Stimulated activated CD4-positive, alpha-beta T cell treated with anti-CD3 and anti-CD28 coated beads, Interleukin-1b, Interleukin-23, amount 100 ng/mL, for 1 hour (primary cell): ENCODE measurements around the gene PCDH15.
"Not testable (repeated sequence)": the region's sequence is repeated elsewhere in the genome, so short reads cannot be mapped to it uniquely, and the experiment has no call there.

ENCODE experiments used
- DNase-seq, 2 donors: peaks; one replicate each; pipeline ENCODE4 v3.0.0-alpha.2; 2020; ENCODE audit warnings: low read depth in 2 of 2

Gene PCDH15

GRCh38 chr10:54394598-54394997 lies 406.4 kb downstream of the PCDH15 start:
- DNase-seq = not testable (repeated sequence)

GRCh38 chr10:54372179-54372578 lies 428.9 kb downstream of the PCDH15 start:
- DNase-seq = no peak

DNA sequence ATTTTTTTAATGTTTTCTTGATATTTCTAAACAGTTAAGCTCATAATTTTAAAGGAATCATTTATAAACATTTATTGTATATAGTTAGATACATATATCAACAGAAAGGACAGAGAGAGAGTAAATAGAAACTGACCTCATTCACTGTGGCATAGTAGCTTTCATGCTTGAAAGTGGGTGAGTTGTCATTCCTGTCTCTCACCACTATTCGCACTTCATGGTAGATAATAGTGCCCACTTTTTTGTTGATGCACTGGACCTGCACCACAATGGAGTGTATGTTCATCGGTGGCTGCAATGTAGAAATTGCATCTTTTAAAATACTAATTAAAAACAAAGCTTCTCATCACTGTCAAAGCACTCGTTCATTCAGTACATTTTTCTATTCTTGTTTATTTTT lies 432.0 kb downstream of the PCDH15 start:
- DNase-seq = no peak

GRCh38 chr10:54363390-54363789 lies 437.6 kb downstream of the PCDH15 start:
- no peak for DNase-seq

- no peak for DNase-seq
Observed at GRCh38 chr10:54342058-54342457, 459.0 kb downstream of the PCDH15 start.

DNA sequence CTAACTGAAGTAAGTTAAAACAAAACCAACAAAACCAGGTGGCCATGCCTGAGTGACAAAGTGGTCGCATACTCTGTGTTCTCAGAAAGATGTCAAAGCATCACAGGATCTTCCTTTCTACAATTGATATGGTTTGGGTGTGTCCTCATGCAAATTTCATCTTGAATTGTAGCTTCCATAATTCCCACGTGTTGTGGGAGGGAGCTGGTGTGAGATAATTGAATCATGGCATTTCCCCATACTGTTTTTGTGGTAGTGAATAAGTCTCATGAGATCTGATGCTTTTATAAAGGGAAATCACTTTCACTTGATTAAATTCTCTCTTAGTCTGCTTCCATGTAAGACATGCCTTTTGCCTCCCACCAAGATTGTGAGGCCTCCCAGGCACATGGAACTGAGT lies 465.7 kb downstream of the PCDH15 start:
- DNase-seq = no peak

DNA sequence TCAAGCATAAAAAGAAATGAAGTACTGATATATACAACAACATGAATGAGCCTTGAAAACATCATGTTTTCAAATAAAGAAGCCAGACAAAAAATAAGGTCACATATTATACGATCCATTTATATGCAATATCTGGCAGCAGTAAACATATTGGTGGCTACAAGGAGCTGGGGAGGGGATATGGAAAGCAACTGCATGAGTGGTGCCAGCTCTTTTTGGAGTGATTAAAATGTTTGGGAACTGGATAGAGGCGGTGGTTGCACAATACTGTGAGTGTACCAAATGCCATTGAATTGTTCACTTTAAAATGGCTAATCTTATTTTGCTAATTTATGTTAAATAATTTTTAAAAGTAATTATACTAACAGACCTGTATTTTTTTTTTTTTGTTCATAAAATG lies 481.7 kb downstream of the PCDH15 start:
- DNase-seq = no peak

- no peak for DNase-seq
Observed at GRCh38 chr10:54318470-54318869, 482.6 kb downstream of the PCDH15 start.

- no peak for DNase-seq
Observed at GRCh38 chr10:54314430-54314829, 486.6 kb downstream of the PCDH15 start.

GRCh38 chr10:54284526-54285193 lies 516.4 kb downstream of the PCDH15 start:
- no peak for DNase-seq

- no peak for DNase-seq
Observed at GRCh38 chr10:54282012-54282411, 519.0 kb downstream of the PCDH15 start.

GRCh38 chr10:54266395-54266794 lies 534.6 kb downstream of the PCDH15 start:
- DNase-seq = no peak

- no peak for DNase-seq
Observed at GRCh38 chr10:54262726-54263125, 538.3 kb downstream of the PCDH15 start.

DNA sequence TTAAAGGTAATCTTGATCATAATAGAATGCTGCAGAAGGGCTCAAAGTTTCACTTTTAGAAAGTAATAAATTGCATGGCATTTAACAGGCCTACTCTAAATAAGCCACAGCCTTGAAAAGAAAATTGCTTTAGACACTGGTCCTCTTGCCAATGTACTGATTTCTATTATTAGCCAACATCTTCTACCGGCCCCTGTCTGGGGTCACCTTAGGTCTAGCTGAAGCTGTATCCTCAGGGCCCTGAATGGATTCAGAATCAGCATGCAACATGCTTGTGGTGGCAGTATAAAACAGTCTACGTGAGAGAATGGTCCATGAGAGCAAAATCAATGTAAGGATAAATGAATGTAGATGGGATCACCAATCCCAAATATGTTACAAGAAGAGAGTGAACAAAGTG lies 541.9 kb downstream of the PCDH15 start:
- DNase-seq = no peak

DNA sequence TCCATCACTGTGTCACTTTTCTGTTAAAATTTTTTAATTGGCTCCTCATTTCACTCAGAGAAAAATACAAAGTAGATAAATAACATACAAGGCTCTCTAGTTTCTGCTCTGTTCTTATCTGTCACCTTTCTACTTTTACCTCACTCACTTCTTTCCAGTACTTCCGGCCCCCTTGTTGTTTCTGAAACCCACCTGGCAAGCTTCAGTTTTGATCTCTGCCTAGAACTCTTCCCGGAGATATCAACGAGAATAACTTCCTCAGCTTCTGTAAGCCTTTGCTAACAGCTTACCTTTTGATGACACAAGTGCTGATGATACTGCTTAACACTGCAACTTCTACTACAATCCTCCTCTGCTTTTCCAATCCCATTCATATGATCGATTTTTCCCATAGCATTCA lies 566.2 kb downstream of the PCDH15 start:
- no peak for DNase-seq

DNA sequence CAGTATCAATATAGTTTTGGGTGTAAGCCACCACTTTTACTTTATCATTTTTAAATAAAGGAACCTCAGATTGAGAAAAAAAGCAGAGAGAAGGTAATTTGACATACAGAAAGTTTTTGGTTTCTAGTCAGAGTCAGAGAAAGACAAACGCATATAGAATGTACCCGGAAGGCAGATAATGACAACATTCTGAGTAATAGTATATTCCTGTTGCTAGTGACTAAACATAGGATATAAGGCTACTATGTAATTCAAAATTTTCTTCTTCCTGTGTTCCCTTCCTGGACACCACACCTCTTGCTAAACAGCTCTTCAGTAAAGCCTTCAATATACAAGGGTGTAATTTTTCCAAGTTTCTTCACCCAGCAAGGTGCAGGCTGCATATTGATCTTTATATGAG lies 597.6 kb downstream of the PCDH15 start:
- no peak for DNase-seq

GRCh38 chr10:54198051-54198450 lies 603.0 kb downstream of the PCDH15 start:
- DNase-seq = no peak

GRCh38 chr10:54194806-54195205 lies 606.2 kb downstream of the PCDH15 start:
- no peak for DNase-seq

DNA sequence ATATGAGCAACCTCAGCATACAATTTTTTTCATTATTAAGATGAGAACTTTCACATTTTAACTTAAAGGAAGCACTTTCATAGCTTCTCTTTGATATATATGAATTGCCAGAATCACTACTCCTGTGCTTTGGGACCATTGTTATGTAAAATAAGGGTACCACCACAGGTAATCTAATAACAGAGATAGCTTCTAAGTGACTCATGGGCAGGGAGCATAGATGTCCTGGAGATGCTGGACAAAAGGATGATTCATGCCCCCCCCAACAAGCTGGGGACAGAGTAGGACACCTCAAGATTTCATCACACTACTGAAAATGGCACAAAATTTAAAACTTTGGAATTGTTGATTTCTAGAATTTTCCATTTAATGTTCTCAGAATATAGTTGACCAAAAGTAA lies 641.1 kb downstream of the PCDH15 start:
- no peak for DNase-seq

DNA sequence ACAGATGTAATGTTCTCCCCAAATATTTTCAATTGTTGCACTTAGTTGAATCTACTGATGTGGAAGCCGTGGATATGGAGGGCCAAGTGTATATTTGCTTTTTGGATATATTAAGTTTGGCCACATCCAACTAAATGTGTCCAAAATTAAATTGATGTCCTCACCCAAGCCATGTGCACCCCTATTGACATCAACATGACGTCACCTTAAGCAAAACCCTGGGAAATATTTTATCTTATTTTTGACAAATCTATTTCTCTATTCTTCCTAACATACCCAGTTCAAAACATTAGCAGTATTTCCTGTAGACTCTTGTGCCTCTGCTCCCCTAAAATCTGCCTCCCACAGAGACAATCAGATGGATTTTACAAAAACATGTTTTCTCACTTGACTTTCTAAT lies 652.5 kb downstream of the PCDH15 start:
- DNase-seq = no peak

- no peak for DNase-seq
Observed at GRCh38 chr10:54139819-54140428, 661.1 kb downstream of the PCDH15 start.

DNA sequence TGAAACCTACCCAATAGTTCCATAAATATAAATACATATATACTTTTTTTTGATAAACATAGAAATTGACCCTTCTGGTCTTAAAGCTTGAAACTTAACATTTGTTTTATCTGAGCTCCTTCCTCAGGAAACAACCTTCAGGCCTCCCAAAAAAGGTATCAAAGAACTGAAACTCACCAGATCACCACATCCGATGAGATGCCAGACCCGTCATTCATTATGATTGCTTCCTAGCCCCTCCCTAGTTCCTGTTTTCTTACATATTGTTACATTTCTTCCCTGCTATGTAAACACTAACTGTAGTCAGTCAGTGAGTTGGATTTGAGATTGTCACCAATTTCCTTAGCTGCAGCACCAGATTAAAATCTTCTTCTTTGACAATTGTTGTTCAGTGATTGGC lies 663.6 kb downstream of the PCDH15 start:
- DNase-seq = no peak

DNA sequence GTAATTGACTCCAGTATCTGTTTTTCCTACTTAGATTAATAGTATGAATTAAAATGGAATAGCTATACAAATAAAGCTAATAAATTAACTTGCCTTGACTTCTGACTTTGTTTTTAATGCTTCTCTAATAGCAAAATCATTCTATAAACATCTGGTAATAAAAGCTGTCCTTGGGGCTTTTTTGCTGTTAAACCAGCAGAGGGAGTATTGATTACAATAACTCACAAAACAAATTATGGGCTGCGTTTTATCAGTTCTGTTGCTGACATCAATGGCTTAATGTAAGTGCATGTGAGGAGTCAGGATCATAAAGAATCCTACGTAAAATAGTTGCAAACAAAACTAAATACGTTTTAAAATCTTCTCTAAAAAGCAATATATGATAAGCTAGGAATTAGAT lies 667.8 kb downstream of the PCDH15 start:
- no peak for DNase-seq

- DNase-seq = no peak
Observed at GRCh38 chr10:54131833-54132232, 669.2 kb downstream of the PCDH15 start.
